Stomach (tissue), 4 donors: ENCODE data around the gene ARX.

Experiments
- CTCF ChIP-seq, 7 experiments: fragments of 450-650 bp in 4 of 7; fragments of 200-600 bp in 3 of 7; sonication (generic) in 3 of 7; IDR thresholded peaks; one replicate each; pipeline ENCODE4 v1.5.1; 2016 to 2019; ENCODE audit warnings: antibody characterized with exemption in 7 of 7, control low read depth in 2 of 7, mild to moderate bottlenecking in 1 of 7
- POLR2A ChIP-seq, 4 donors: fragments of 450-650 bp; IDR thresholded peaks; one replicate each; pipeline ENCODE4 v1.6.1; 2016; ENCODE audit warnings: antibody characterized with exemption in 4 of 4, control low read depth in 2 of 4, mild to moderate bottlenecking in 1 of 4, moderate library complexity in 1 of 4
- POLR2AphosphoS5 ChIP-seq, 3 donors: sonication (generic); formaldehyde crosslinking; IDR thresholded peaks; one replicate each; pipeline ENCODE4 v1.6.1; 2016; ENCODE audit warnings: antibody characterized with exemption in 3 of 3

- TF ChIP-seq POLR2A (IDR thresholded peaks at IDR 0.05) (no peak), CTCF (IDR thresholded peaks at IDR 0.05) (no peak), POLR2AphosphoS5 (IDR thresholded peaks at IDR 0.05) (no peak)
Observed at GRCh38 chrX:24996096-24996709, 19.6 kb downstream of the ARX start.
